ENCODE data around the gene ZFAND3.
"Not testable (repeated sequence)": the region's sequence is repeated elsewhere in the genome, so short reads cannot be mapped to it uniquely, and the experiment has no call there.

Gene ZFAND3

DNA sequence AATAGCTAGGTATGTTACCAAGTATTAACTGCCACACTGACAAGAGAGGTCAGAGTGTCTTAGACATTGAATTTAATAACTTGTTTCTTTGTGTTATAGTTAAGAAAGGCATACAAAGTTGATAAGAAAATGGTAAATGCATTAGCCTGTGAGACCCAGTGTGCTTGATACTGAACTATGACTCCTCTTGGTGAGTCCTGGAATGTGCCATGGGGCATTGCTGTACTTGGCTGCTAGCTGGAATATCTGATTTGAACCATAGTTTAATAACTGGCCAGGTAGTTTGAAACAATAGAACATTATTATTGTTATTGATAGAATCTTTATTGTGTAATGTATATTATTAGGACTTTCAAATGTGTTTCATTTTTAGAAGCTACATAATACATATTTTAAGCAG lies 70.0 kb downstream of the ZFAND3 start:
- no peak for DNase-seq (ENCODE audit: low read depth)
- no peak overlapping the region for H3K4me3 ChIP-seq (ENCODE audit: low read length)
- TF ChIP-seq, protein P1, sequence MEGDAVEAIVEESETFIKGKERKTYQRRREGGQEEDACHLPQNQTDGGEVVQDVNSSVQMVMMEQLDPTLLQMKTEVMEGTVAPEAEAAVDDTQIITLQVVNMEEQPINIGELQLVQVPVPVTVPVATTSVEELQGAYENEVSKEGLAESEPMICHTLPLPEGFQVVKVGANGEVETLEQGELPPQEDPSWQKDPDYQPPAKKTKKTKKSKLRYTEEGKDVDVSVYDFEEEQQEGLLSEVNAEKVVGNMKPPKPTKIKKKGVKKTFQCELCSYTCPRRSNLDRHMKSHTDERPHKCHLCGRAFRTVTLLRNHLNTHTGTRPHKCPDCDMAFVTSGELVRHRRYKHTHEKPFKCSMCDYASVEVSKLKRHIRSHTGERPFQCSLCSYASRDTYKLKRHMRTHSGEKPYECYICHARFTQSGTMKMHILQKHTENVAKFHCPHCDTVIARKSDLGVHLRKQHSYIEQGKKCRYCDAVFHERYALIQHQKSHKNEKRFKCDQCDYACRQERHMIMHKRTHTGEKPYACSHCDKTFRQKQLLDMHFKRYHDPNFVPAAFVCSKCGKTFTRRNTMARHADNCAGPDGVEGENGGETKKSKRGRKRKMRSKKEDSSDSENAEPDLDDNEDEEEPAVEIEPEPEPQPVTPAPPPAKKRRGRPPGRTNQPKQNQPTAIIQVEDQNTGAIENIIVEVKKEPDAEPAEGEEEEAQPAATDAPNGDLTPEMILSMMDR (conservative IDR thresholded peaks at IDR 0.05; ENCODE audit: low read depth, low read length) = no peak

DNA sequence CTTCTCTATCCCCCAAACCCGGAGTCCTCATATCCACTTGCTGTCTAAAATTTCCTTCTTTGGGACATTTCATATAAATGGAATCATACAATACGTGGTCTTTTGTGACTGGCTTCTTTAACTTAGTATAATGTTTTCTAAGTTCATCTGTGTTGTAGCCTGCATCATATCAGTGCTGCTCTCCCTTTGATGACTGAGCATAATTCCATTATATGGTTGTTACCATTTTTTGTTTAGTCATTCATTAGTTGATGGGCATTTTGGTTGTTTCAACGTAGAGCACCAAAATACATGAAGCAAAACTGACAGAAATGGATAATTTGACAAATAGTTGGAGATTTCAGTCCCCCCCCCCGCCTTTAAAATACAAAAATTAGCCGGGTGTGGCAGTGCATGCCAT lies 71.5 kb downstream of the ZFAND3 start:
- no peak overlapping the region for H3K4me3 ChIP-seq (ENCODE audit: low read length)
- TF ChIP-seq, protein P1 (conservative IDR thresholded peaks at IDR 0.05; ENCODE audit: low read depth, low read length) = no peak
- DNase-seq (ENCODE audit: low read depth) = no peak

DNA sequence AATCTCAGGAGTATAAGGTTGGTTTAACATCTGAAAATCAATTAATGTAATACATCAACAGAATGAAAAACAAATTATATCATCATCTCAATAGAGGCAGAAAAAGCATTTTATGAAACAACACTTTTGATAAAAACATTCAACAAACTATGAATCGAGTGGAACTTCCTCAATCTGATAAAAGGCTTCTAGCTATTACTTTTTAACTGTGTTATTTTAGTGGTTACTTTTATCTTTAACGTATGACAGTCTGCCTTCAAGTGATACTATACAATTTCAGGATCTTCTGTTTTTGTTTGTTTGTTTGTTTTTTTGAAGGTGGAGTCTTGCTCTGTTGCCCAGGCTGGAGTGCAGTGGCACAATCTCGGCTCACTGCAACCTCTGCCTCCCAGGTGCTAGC lies 73.7 kb downstream of the ZFAND3 start:
- H3K4me3 ChIP-seq (ENCODE audit: low read length) = no peak overlapping the region
- DNase-seq (ENCODE audit: low read depth) = no peak
- TF ChIP-seq, protein P1 (conservative IDR thresholded peaks at IDR 0.05; ENCODE audit: low read depth, low read length) = no peak

DNA sequence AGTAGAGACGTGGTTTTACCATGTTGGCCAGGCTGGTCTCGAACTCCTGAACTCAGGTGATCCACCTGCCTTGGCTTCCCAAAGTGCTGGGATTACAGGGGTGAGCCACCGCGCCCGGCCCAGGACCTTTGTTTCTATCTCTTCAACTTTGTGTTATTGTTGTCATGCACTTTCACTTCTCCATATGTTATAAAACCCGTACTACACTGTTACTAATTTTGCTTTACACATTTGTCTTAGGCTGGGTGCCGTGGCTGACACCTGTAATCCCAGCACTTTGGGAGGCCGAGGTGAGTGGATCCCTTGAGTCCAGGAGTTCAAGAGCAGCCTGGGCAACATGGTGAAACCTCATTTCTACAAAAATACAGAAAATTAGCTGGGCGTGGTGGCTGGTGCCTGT lies 74.2 kb downstream of the ZFAND3 start:
- H3K4me3 ChIP-seq (ENCODE audit: low read length) = not testable (repeated sequence)

DNA sequence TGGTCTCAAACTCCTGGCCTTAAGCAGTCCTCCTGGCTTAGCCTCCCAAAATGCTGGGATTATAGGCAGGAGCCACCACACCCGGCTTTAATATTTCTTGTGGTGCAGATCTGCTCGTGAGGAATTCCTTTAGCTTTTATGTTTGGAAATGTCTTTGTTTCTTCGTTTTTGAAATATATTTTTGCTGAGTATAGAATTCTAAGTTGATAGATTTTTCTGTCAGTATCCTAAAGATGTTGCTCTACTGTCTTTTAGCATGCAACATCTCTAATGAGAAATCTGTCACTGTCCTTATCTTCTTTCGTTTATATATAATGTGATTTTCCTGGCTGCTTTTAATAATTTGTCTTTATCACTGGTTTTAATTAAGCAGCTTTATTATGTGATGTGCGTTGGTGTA lies 75.1 kb downstream of the ZFAND3 start:
- TF ChIP-seq, protein P1 (conservative IDR thresholded peaks at IDR 0.05; ENCODE audit: low read depth, low read length) = no peak
- H3K4me3 ChIP-seq (ENCODE audit: low read length) = no peak overlapping the region
- no peak for DNase-seq (ENCODE audit: low read depth)

More for the DNA sequence above, 74.2 kb downstream of the ZFAND3 start:
- DNase-seq (ENCODE audit: low read depth) = not testable (repeated sequence)

DNA sequence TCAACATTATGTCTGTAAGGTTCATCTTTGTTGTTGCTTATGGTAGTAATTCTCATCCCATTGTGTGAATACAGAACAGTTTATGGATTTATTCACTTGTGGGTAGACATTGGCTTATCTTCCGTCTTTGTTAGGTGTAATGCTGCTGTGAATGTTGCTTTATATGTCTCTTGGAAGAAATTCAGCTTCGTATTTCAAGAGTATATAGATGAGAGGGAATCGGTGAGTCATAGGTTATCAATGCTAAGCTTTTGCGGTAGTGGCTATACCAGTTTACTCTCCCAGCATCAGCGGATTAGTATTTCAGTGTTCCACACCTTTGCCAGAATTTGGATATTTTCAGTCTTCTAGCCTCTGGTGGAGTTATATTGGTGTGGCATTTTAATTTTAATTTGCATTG lies 77.8 kb downstream of the ZFAND3 start:
- H3K4me3 ChIP-seq (ENCODE audit: low read length) = no peak overlapping the region
- TF ChIP-seq, protein P1 (conservative IDR thresholded peaks at IDR 0.05; ENCODE audit: low read depth, low read length) = no peak
- peak; percentile 60 for DNase-seq (ENCODE audit: low read depth)

DNA sequence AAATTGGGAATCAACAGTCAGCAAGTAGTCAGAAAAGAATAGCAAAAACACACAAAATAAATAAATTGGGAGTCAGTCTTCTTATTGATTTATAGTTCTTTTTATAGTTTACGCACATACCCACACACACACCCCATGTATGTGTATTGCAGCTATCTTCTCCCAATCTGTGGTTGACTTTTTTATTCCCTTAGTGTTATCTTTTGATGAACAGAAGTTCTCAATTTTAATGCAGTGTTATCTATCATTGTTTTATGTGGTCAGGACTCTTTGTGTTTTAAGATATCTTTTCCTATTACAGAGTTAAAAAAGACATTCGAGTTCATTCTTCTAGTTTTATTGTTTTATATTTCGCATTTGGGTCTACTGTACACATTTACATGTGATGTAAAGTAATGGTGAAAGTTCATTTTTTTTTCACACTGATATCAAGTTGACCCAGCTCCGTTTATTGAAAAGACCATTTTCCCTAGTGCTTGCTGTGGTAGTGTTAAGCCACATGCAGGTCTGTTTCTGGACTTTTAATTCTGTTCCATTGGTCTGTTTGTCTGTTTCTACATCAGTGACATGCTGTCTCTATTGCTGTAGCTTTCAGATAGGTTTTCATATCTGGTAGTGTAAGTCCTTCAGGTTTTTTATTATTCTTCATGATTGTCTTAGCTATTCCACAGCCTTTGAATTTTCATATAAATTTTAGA lies 78.4 kb downstream of the ZFAND3 start:
- TF ChIP-seq, protein P1 (conservative IDR thresholded peaks at IDR 0.05; ENCODE audit: low read depth, low read length) = no peak
- H3K4me3 ChIP-seq (ENCODE audit: low read length) = no peak overlapping the region
- DNase-seq (ENCODE audit: low read depth) = no peak

Measured in retinal pigment epithelial cell (primary cell).